SK-N-MC (cell line): ENCODE results near the gene KCNH5.

Source experiments
- EZH2 ChIP-seq: fragments of 200-600 bp; sonication (generic); IDR thresholded peaks from one replicate; pipeline ENCODE4 v1.6.1; 2017; ENCODE audit warnings: antibody characterized with exemption
- POLR2AphosphoS5 ChIP-seq: IDR thresholded peaks from 2 replicates; pipeline ENCODE4 v1.6.1; 2012; ENCODE audit warnings: mild to moderate bottlenecking, low read depth, low read length, borderline replicate concordance

DNA sequence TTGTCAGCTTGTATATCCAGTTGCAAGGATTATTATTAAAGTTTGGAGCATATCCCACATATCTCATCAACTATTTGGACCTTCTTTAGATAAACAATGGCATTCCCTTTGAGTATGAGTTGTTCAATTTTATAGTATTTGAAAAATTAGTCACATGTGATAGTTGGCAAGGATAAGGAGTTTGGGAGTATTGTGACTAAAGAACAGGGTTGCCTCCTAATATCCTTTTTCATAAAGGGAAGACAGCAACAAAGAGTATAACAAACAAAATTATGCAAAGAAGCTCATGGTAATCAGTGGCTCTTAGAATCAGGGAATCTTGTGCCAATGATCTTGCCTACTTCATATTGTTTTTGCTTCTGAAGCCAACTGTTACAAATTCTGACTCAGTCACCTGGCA lies 31.2 kb upstream of the KCNH5 start:
- TF ChIP-seq EZH2, result no peak
- TF ChIP-seq POLR2AphosphoS5, result no peak
